CD8-positive, alpha-beta memory T cell (primary cell): ENCODE results near the gene STEAP3. TPM values are rescaled to one million over a fixed set of nuclear protein-coding genes. Genes with fewer than 3 reads are reported as not detected.

Source experiments
- CTCF ChIA-PET: fragments of 350-600 bp; sonication (Branson Sonifier 250); formaldehyde crosslinking; loops from one replicate; lab custom pipeline; 2021; ENCODE audit warnings: antibody characterized with exemption; lab: Charles Lee
- POLR2A ChIA-PET: fragments of 350-600 bp; sonication (Branson Sonifier 250); formaldehyde crosslinking; loops from one replicate; lab custom pipeline; 2021; ENCODE audit warnings: antibody characterized with exemption; lab: Charles Lee
- DNase-seq, 5 donors: peaks; one replicate each; pipeline versions ENCODE4 v3.0.0 to v3.0.0-alpha.2; 2020 to 2022; ENCODE audit warnings: mixed read lengths in 1 of 5
- H3K27ac ChIP-seq: one replicate; pipeline ENCODE4 v1.7.0; 2013; ENCODE audit warnings: low read depth, mild to moderate bottlenecking, low read length, moderate library complexity
- H3K27me3 ChIP-seq: 2 replicates; pipeline ENCODE4 v1.7.0; 2013; ENCODE audit warnings: low read length, mild to moderate bottlenecking; ENCODE audit not compliant: insufficient read depth, poor library complexity, severe bottlenecking
- H3K36me3 ChIP-seq: 2 replicates; pipeline ENCODE4 v1.7.0; 2013; ENCODE audit warnings: mild to moderate bottlenecking, low read length, moderate library complexity; ENCODE audit not compliant: insufficient read depth
- H3K4me1 ChIP-seq: 2 replicates; pipeline ENCODE4 v1.7.0; 2013; ENCODE audit warnings: mild to moderate bottlenecking, low read length, moderate library complexity; ENCODE audit not compliant: insufficient read depth
- H3K4me3 ChIP-seq: 2 replicates; pipeline ENCODE4 v1.7.0; 2013; ENCODE audit warnings: mild to moderate bottlenecking, low read length
- H3K9me3 ChIP-seq: 2 replicates; pipeline ENCODE4 v1.7.0; 2013; ENCODE audit warnings: mild to moderate bottlenecking, low read length
- H3K27ac Mint-ChIP-seq, 8 donors: one replicate each; pipeline ENCODE4 v1.8.0; 2020 to 2021; ENCODE audit warnings: mixed read lengths in 8 of 8, mild to moderate bottlenecking in 6 of 8, inconsistent platforms in 3 of 8, moderate library complexity in 3 of 8
- H3K27me3 Mint-ChIP-seq, 2 donors: one replicate each; pipeline ENCODE4 v1.8.0; 2020 to 2021; ENCODE audit warnings: mixed read lengths in 2 of 2, mild to moderate bottlenecking in 1 of 2, moderate library complexity in 1 of 2
- H3K36me3 Mint-ChIP-seq, 3 donors: one replicate each; pipeline ENCODE4 v1.8.0; 2020 to 2021; ENCODE audit warnings: mixed read lengths in 3 of 3, inconsistent platforms in 1 of 3, mild to moderate bottlenecking in 1 of 3
- H3K4me1 Mint-ChIP-seq, 3 donors: one replicate each; pipeline ENCODE4 v1.8.0; 2020 to 2021; ENCODE audit warnings: mixed read lengths in 3 of 3, inconsistent platforms in 1 of 3, mild to moderate bottlenecking in 1 of 3
- H3K4me3 Mint-ChIP-seq, 7 donors: one replicate each; pipeline ENCODE4 v1.8.0; 2020 to 2021; ENCODE audit warnings: mixed read lengths in 7 of 7, mild to moderate bottlenecking in 6 of 7, moderate library complexity in 4 of 7, inconsistent platforms in 2 of 7
- H3K9me3 Mint-ChIP-seq, 5 donors: one replicate each; pipeline ENCODE4 v1.8.0; 2020 to 2022; ENCODE audit warnings: mixed read lengths in 5 of 5, mild to moderate bottlenecking in 3 of 5, moderate library complexity in 2 of 5, inconsistent platforms in 1 of 5
- polyA plus RNA-seq: library from polyadenylated mRNA; unstranded; fragments of 300-500 nt; fragmentation: Illumina TruSeq; gene quantifications from one replicate; pipeline ENCODE4 v1.2.3, GENCODE V29; 2021
- total RNA-seq, 2 experiments: library from RNA; stranded (reverse); gene quantifications; one replicate each; pipeline ENCODE4 v1.2.3, GENCODE V29; 2021

The STEAP3 gene
- total and polyA plus RNA-seq, 3 experiments from 2014 or later: 0.11 to 0.41 (median 0.22) TPM

- no peak overlapping the region for H3K27ac Mint-ChIP-seq
- CTCF ChIA-PET: interaction anchor here (1.3 kb wide), 1 partner anchor 406 kb away, joined by 5 read pairs; no protein-coding TSS in a partner anchor
Measured at GRCh38 chr2:119288576-119288975, 64.9 kb downstream of the STEAP3 start.

GRCh38 chr2:119289093-119289492 lies 65.5 kb downstream of the STEAP3 start:
- no peaks in the 10 kb centered on the region for H3K27me3 Mint-ChIP-seq
- CTCF ChIA-PET: interaction anchor here (1.0 to 1.3 kb wide), 2 partner anchors 14 to 407 kb away, joined by 3 to 5 read pairs; no protein-coding TSS in a partner anchor
- no peak overlapping the region for H3K4me3 ChIP-seq
- H3K27ac ChIP-seq: no peak overlapping the region
- POLR2A ChIA-PET: no interaction called here
- H3K36me3 ChIP-seq: no peaks in the 10 kb centered on the region
- DNase-seq: no peak
- H3K4me1 ChIP-seq: no peaks in the 10 kb centered on the region
- no peak overlapping the region for H3K4me3 Mint-ChIP-seq
- no peak overlapping the region for H3K27ac Mint-ChIP-seq
- no peaks in the 10 kb centered on the region for H3K27me3 ChIP-seq
- H3K9me3 ChIP-seq: no peaks in the 10 kb centered on the region
- H3K9me3 Mint-ChIP-seq: no peaks in the 10 kb centered on the region
- H3K36me3 Mint-ChIP-seq: peaks cover 0 to 5% (median 0%) of the 10 kb centered on the region in 3 donors
- H3K4me1 Mint-ChIP-seq: peaks cover 0 to 5% (median 3%) of the 10 kb centered on the region in 3 donors

More at GRCh38 chr2:119288576-119288975, 64.9 kb downstream of the STEAP3 start:
- Histone ChIP-seq H3K9me3 (no peaks in the 10 kb centered on the region), H3K27me3 (no peaks in the 10 kb centered on the region), H3K27ac (no peak overlapping the region), H3K4me1 (no peaks in the 10 kb centered on the region), H3K4me3 (no peak overlapping the region), H3K36me3 (no peaks in the 10 kb centered on the region)
- Mint-ChIP-seq H3K9me3 (no peaks in the 10 kb centered on the region), H3K27me3 (no peaks in the 10 kb centered on the region), H3K4me3 (no peak overlapping the region), H3K4me1 (peaks cover 0 to 5% (median 3%) of the 10 kb centered on the region in 3 donors), H3K36me3 (peaks cover 0 to 5% (median 0%) of the 10 kb centered on the region in 3 donors)
- POLR2A ChIA-PET: no interaction called here
- DNase-seq: no peak

- CTCF ChIA-PET: interaction anchor here (1.0 to 1.3 kb wide), 2 partner anchors 14 to 407 kb away, joined by 3 to 5 read pairs; no protein-coding TSS in a partner anchor
- no peaks in the 10 kb centered on the region for H3K9me3 ChIP-seq
- no peaks in the 10 kb centered on the region for H3K4me1 ChIP-seq
- Mint-ChIP-seq H3K27ac (no peak overlapping the region), H3K4me1 (peaks cover 0 to 5% (median 3%) of the 10 kb centered on the region in 3 donors), H3K36me3 (peaks cover 0 to 5% (median 0%) of the 10 kb centered on the region in 3 donors), H3K27me3 (no peaks in the 10 kb centered on the region), H3K4me3 (no peak overlapping the region), H3K9me3 (no peaks in the 10 kb centered on the region)
- H3K27me3 ChIP-seq: no peaks in the 10 kb centered on the region
- DNase-seq: no peak
- no peaks in the 10 kb centered on the region for H3K36me3 ChIP-seq
- no peak overlapping the region for H3K4me3 ChIP-seq
- H3K27ac ChIP-seq: no peak overlapping the region
- POLR2A ChIA-PET: no interaction called here
Measured at GRCh38 chr2:119289642-119290041, 66.0 kb downstream of the STEAP3 start.

GRCh38 chr2:119290859-119291587 lies 67.4 kb downstream of the STEAP3 start:
- ChIA-PET POLR2A (no interaction called here), CTCF (interaction anchor here (0.9 to 1.9 kb wide), 2 partner anchors 10 to 11 kb away, joined by 3 to 5 read pairs; no protein-coding TSS in a partner anchor)
- Mint-ChIP-seq H3K4me3 (peak overlapping the region in 1 of 7 donors; percentile 45), H3K36me3 (peaks cover 0 to 5% (median 0%) of the 10 kb centered on the region in 3 donors), H3K9me3 (no peaks in the 10 kb centered on the region), H3K27ac (peak overlapping the region in 1 of 8 donors; percentile 38), H3K4me1 (peaks cover 0 to 5% (median 3%) of the 10 kb centered on the region in 3 donors), H3K27me3 (no peaks in the 10 kb centered on the region)
- no peak overlapping the region for H3K4me3 ChIP-seq
- peak in 3 of 5 donors; percentile 17 to 75 (median 18) for DNase-seq
- H3K36me3 ChIP-seq: no peaks in the 10 kb centered on the region
- H3K4me1 ChIP-seq: no peaks in the 10 kb centered on the region
- H3K27me3 ChIP-seq: no peaks in the 10 kb centered on the region
- no peak overlapping the region for H3K27ac ChIP-seq
- no peaks in the 10 kb centered on the region for H3K9me3 ChIP-seq

- POLR2A ChIA-PET: no interaction called here
- Mint-ChIP-seq H3K4me1 (peaks cover 0 to 5% (median 3%) of the 10 kb centered on the region in 3 donors), H3K4me3 (no peak overlapping the region), H3K27me3 (no peaks in the 10 kb centered on the region), H3K9me3 (no peaks in the 10 kb centered on the region), H3K27ac (no peak overlapping the region), H3K36me3 (peaks cover 0 to under 1% (median 0%) of the 10 kb centered on the region in 3 donors)
- Histone ChIP-seq H3K4me3 (no peak overlapping the region), H3K4me1 (no peaks in the 10 kb centered on the region), H3K27me3 (no peaks in the 10 kb centered on the region), H3K9me3 (no peaks in the 10 kb centered on the region), H3K36me3 (no peaks in the 10 kb centered on the region), H3K27ac (no peak overlapping the region)
- no peak for DNase-seq
- CTCF ChIA-PET: interaction anchor here (1.9 kb wide), 1 partner anchor 9 kb away, joined by 5 read pairs; no protein-coding TSS in a partner anchor
Measured at GRCh38 chr2:119291588-119292167, 68.0 kb downstream of the STEAP3 start.

- no peak overlapping the region for H3K4me3 ChIP-seq
- H3K27ac ChIP-seq: no peak overlapping the region
Measured at GRCh38 chr2:119292226-119292625, 68.6 kb downstream of the STEAP3 start.

GRCh38 chr2:119293254-119293653 lies 69.6 kb downstream of the STEAP3 start:
- Histone ChIP-seq H3K4me3 (no peak overlapping the region), H3K27me3 (no peaks in the 10 kb centered on the region), H3K36me3 (no peaks in the 10 kb centered on the region), H3K4me1 (no peaks in the 10 kb centered on the region), H3K27ac (no peak overlapping the region), H3K9me3 (no peaks in the 10 kb centered on the region)
- Mint-ChIP-seq H3K9me3 (no peaks in the 10 kb centered on the region), H3K4me1 (peaks cover 0 to 5% (median 3%) of the 10 kb centered on the region in 3 donors), H3K27me3 (no peaks in the 10 kb centered on the region), H3K27ac (no peak overlapping the region), H3K4me3 (no peak overlapping the region), H3K36me3 (no peaks in the 10 kb centered on the region)
- ChIA-PET POLR2A (no interaction called here), CTCF (no interaction called here)
- DNase-seq: no peak

More at GRCh38 chr2:119292226-119292625, 68.6 kb downstream of the STEAP3 start:
- no peaks in the 10 kb centered on the region for H3K9me3 Mint-ChIP-seq
- DNase-seq: no peak
- CTCF ChIA-PET: interaction anchor here (1.9 kb wide), 1 partner anchor 9 kb away, joined by 5 read pairs; no protein-coding TSS in a partner anchor
- Histone ChIP-seq H3K9me3 (no peaks in the 10 kb centered on the region), H3K36me3 (no peaks in the 10 kb centered on the region), H3K4me1 (no peaks in the 10 kb centered on the region), H3K27me3 (no peaks in the 10 kb centered on the region)
- H3K4me1 Mint-ChIP-seq: peaks cover 0 to 5% (median 3%) of the 10 kb centered on the region in 3 donors
- no peak overlapping the region for H3K4me3 Mint-ChIP-seq
- POLR2A ChIA-PET: no interaction called here
- H3K36me3 Mint-ChIP-seq: no peaks in the 10 kb centered on the region
- no peak overlapping the region for H3K27ac Mint-ChIP-seq
- H3K27me3 Mint-ChIP-seq: no peaks in the 10 kb centered on the region

- no peak overlapping the region for H3K27ac ChIP-seq
- Mint-ChIP-seq H3K4me1 (peaks cover 0 to 5% (median 3%) of the 10 kb centered on the region in 3 donors), H3K4me3 (no peak overlapping the region), H3K27ac (no peak overlapping the region), H3K27me3 (no peaks in the 10 kb centered on the region), H3K9me3 (no peaks in the 10 kb centered on the region), H3K36me3 (no peaks in the 10 kb centered on the region)
- H3K27me3 ChIP-seq: no peaks in the 10 kb centered on the region
- ChIA-PET CTCF (no interaction called here), POLR2A (no interaction called here)
- no peaks in the 10 kb centered on the region for H3K36me3 ChIP-seq
- H3K9me3 ChIP-seq: no peaks in the 10 kb centered on the region
- DNase-seq: no peak
- H3K4me3 ChIP-seq: no peak overlapping the region
- no peaks in the 10 kb centered on the region for H3K4me1 ChIP-seq
Measured at GRCh38 chr2:119293900-119294299, 70.3 kb downstream of the STEAP3 start.
